ENCODE results near the gene GDI2.

The GDI2 gene

GRCh38 chr10:5811387-5811821 lies 1.8 kb downstream of the GDI2 start:
- no peak for TF ChIP-seq GATA3 (IDR thresholded peaks at IDR 0.05; ENCODE audit: low read depth, low read length)
- no peak for TF ChIP-seq GATA2 (IDR thresholded peaks at IDR 0.05; ENCODE audit: low read depth, low read length)

GRCh38 chr10:5810225-5810624 lies 3.0 kb downstream of the GDI2 start:
- TF ChIP-seq GATA2 (IDR thresholded peaks at IDR 0.05; ENCODE audit: low read depth, low read length) (no peak), GATA3 (IDR thresholded peaks at IDR 0.05; ENCODE audit: low read depth, low read length) (no peak)

- no peak for TF ChIP-seq GATA2 (IDR thresholded peaks at IDR 0.05; ENCODE audit: low read depth, low read length)
- TF ChIP-seq GATA3 (IDR thresholded peaks at IDR 0.05; ENCODE audit: low read depth, low read length) = no peak
These were observed 3.6 kb downstream of the GDI2 start for GRCh38 chr10:5809527-5810154.

- TF ChIP-seq GATA2 (IDR thresholded peaks at IDR 0.05; ENCODE audit: low read depth, low read length) = no peak
These were observed 6.5 kb downstream of the GDI2 start for GRCh38 chr10:5806745-5807144.

GRCh38 chr10:5805711-5806110 lies 7.5 kb downstream of the GDI2 start:
- TF ChIP-seq GATA3 (IDR thresholded peaks at IDR 0.05; ENCODE audit: low read depth, low read length) = no peak
- no peak for TF ChIP-seq GATA2 (IDR thresholded peaks at IDR 0.05; ENCODE audit: low read depth, low read length)

- no peak for TF ChIP-seq GATA2 (IDR thresholded peaks at IDR 0.05; ENCODE audit: low read depth, low read length)
- TF ChIP-seq GATA3 (IDR thresholded peaks at IDR 0.05; ENCODE audit: low read depth, low read length) = no peak
These were observed 8.0 kb downstream of the GDI2 start for GRCh38 chr10:5805260-5805659.

- no peak for TF ChIP-seq GATA3 (IDR thresholded peaks at IDR 0.05; ENCODE audit: low read depth, low read length)
- no peak for TF ChIP-seq GATA2 (IDR thresholded peaks at IDR 0.05; ENCODE audit: low read depth, low read length)
These were observed 8.8 kb downstream of the GDI2 start for GRCh38 chr10:5804386-5804785.

- TF ChIP-seq GATA3 (IDR thresholded peaks at IDR 0.05; ENCODE audit: low read depth, low read length) = no peak
- no peak for TF ChIP-seq GATA2 (IDR thresholded peaks at IDR 0.05; ENCODE audit: low read depth, low read length)
These were observed 12.5 kb downstream of the GDI2 start for GRCh38 chr10:5800782-5801181.

- TF ChIP-seq GATA3 (IDR thresholded peaks at IDR 0.05; ENCODE audit: low read depth, low read length) (no peak), GATA2 (IDR thresholded peaks at IDR 0.05; ENCODE audit: low read depth, low read length) (no peak)
These were observed 19.0 kb downstream of the GDI2 start for GRCh38 chr10:5794236-5794635.

- TF ChIP-seq GATA3 (IDR thresholded peaks at IDR 0.05; ENCODE audit: low read depth, low read length) = no peak
- no peak for TF ChIP-seq GATA2 (IDR thresholded peaks at IDR 0.05; ENCODE audit: low read depth, low read length)
These were observed 23.6 kb downstream of the GDI2 start for GRCh38 chr10:5789626-5790025.

- TF ChIP-seq GATA2 (IDR thresholded peaks at IDR 0.05; ENCODE audit: low read depth, low read length) (no peak), GATA3 (IDR thresholded peaks at IDR 0.05; ENCODE audit: low read depth, low read length) (no peak)
These were observed 24.3 kb downstream of the GDI2 start for GRCh38 chr10:5788969-5789368.

GRCh38 chr10:5783300-5783699 lies 29.9 kb downstream of the GDI2 start:
- TF ChIP-seq GATA3 (IDR thresholded peaks at IDR 0.05; ENCODE audit: low read depth, low read length) = no peak
- no peak for TF ChIP-seq GATA2 (IDR thresholded peaks at IDR 0.05; ENCODE audit: low read depth, low read length)

- no peak for TF ChIP-seq GATA2 (IDR thresholded peaks at IDR 0.05; ENCODE audit: low read depth, low read length)
- TF ChIP-seq GATA3 (IDR thresholded peaks at IDR 0.05; ENCODE audit: low read depth, low read length) = no peak
These were observed 31.1 kb downstream of the GDI2 start for GRCh38 chr10:5782174-5782573.

- TF ChIP-seq GATA2 (IDR thresholded peaks at IDR 0.05; ENCODE audit: low read depth, low read length) (no peak), GATA3 (IDR thresholded peaks at IDR 0.05; ENCODE audit: low read depth, low read length) (no peak)
These were observed 33.5 kb downstream of the GDI2 start for GRCh38 chr10:5779730-5780129.

GRCh38 chr10:5776881-5777197 lies 36.4 kb downstream of the GDI2 start:
- TF ChIP-seq GATA2 (IDR thresholded peaks at IDR 0.05; ENCODE audit: low read depth, low read length) (no peak), GATA3 (IDR thresholded peaks at IDR 0.05; ENCODE audit: low read depth, low read length) (no peak)
